Activated B cell treated with CpG ODN at 0.5 μM for 24 hours (primary cell): Measurements from ENCODE around the gene RAD9B. TPM values are rescaled to one million over a fixed set of nuclear protein-coding genes. Genes with fewer than 3 reads are reported as not detected.
"Not testable (repeated sequence)": the region's sequence is repeated elsewhere in the genome, so short reads cannot be mapped to it uniquely, and the experiment has no call there.

Source experiments
- ATAC-seq: fragments of 200-7000 bp; cut with Tn5 transposase; one replicate; pipeline ENCODE4 v1.10.0; 2021; ENCODE audit warnings: low read depth, mild to moderate bottlenecking, moderate library complexity
- CTCF ChIA-PET: fragments of 350-600 bp; sonication (Branson Sonifier 250); formaldehyde crosslinking; loops from one replicate; lab custom pipeline; 2021; ENCODE audit warnings: antibody characterized with exemption; lab: Charles Lee
- POLR2A ChIA-PET: fragments of 350-600 bp; sonication (Branson Sonifier 250); formaldehyde crosslinking; loops from one replicate; lab custom pipeline; 2021; ENCODE audit warnings: antibody characterized with exemption; lab: Charles Lee
- DNase-seq: peaks from one replicate; pipeline ENCODE4 v3.0.0; 2022
- H3K27ac Mint-ChIP-seq: one replicate; pipeline ENCODE4 v1.8.0; 2020; ENCODE audit warnings: mixed read lengths
- H3K27me3 Mint-ChIP-seq: one replicate; pipeline ENCODE4 v1.8.0; 2021; ENCODE audit warnings: mixed read lengths
- H3K36me3 Mint-ChIP-seq: one replicate; pipeline ENCODE4 v1.8.0; 2021; ENCODE audit warnings: low read depth, mixed read lengths
- H3K4me1 Mint-ChIP-seq: one replicate; pipeline ENCODE4 v1.8.0; 2021; ENCODE audit warnings: mixed read lengths
- H3K4me3 Mint-ChIP-seq: one replicate; pipeline ENCODE4 v1.8.0; 2020; ENCODE audit warnings: mild to moderate bottlenecking, mixed read lengths
- H3K9me3 Mint-ChIP-seq: one replicate; pipeline ENCODE4 v1.8.0; 2020; ENCODE audit warnings: mixed read lengths
- intact Hi-C: fragments of 100-400 bp; cut with micrococcal nuclease; formaldehyde crosslinking; loops from one replicate; pipeline ENCODE4 v1.15.1; 2024
- total RNA-seq: library from RNA; stranded (reverse); gene quantifications from 2 replicates; pipeline ENCODE4 v1.2.3, GENCODE V29; 2022
- TF ChIP-seq, protein P1 (sequence below): fragments of 200-600 bp; IDR thresholded peaks from one replicate; pipeline ENCODE4 v1.8.0; 2022; ENCODE audit warnings: antibody characterized with exemption, mild to moderate bottlenecking

Gene RAD9B
- total RNA-seq = 1.2 and 1.3 TPM in 2 replicates

DNA sequence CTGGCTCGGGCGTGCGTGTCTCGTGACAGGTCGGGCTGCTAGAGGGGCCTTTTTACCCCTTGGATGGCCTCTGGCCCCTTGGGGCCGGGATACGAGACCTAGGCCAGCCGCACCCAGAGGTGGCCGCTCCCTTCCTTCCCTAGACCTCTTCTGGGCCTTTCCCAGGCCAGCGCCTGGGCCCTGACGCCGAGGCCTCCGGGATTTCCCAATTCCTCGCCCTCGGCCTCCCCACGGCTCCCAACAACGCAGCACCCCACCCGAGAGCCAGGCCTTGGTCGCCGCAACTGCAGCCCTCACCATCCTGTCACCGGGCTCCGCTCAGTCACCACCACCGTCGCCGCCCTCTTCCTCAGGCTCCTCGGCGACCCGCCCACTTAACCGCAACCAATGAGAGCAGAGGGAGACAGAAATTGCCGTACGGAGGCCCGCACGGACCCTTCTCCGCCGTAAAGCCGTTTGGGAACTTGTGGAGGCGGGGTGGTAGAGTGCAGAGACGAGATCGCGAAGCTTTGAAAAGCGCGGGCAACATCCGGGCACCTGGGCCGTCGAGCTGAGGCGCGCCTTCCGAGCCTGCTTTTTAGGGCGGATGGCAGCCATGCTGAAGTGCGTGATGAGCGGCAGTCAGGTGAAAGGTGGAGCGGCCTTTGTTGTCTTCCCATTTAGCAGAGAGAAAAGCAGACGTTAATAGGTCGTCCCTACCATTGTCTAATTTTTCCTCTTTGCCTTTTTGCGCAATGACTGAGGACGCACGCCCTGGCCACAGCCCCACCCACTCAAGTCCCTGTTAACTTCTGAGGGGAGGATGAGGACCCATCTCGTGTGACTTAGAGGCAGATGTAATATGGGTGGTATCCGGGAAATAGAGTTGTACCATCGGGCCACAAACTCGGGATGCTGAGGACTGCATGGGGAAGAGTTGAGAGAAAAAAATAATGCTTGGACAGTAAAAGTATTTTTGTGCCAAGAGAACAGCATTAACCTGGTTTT, at the start of gene RAD9B, which contains the start of gene VPS29:
RAD9B (plus strand) TSS at position 580 of the 987 bp plus-strand sequence; CDS start at position 587, 7 bp downstream.
VPS29 (minus strand) TSS at position 360 of the 987 bp plus-strand sequence; CDS start at position 300, 60 bp downstream.
- Mint-ChIP-seq H3K4me3 (peak within 1 kb of the TSS; percentile 99), H3K27ac (peak within 1 kb of the TSS; percentile 96), H3K4me1 (peaks cover 36% of the 10 kb centered on the region), H3K36me3 (peaks cover 15% of the 10 kb centered on the region), H3K27me3 (no peaks in the 10 kb centered on the region), H3K9me3 (no peaks in the 10 kb centered on the region)
- DNase-seq (peak; percentile 95), ATAC-seq (peak; percentile 95)
- ChIA-PET CTCF (interaction anchor here (1.0 to 3.2 kb wide), 6 partner anchors 34 to 386 kb away, joined by 3 to 16 read pairs (median 4); partner anchors contain the start of genes ARPC3, FAM216A and GPN3), POLR2A (interaction anchor here (0.6 to 3.2 kb wide), 15 partner anchors 29 to 1025 kb away, joined by 3 to 41 read pairs (median 4); partner anchors contain the start of genes ARPC3, FAM216A, GPN3 and KCTD10)
- TF ChIP-seq, protein P1, sequence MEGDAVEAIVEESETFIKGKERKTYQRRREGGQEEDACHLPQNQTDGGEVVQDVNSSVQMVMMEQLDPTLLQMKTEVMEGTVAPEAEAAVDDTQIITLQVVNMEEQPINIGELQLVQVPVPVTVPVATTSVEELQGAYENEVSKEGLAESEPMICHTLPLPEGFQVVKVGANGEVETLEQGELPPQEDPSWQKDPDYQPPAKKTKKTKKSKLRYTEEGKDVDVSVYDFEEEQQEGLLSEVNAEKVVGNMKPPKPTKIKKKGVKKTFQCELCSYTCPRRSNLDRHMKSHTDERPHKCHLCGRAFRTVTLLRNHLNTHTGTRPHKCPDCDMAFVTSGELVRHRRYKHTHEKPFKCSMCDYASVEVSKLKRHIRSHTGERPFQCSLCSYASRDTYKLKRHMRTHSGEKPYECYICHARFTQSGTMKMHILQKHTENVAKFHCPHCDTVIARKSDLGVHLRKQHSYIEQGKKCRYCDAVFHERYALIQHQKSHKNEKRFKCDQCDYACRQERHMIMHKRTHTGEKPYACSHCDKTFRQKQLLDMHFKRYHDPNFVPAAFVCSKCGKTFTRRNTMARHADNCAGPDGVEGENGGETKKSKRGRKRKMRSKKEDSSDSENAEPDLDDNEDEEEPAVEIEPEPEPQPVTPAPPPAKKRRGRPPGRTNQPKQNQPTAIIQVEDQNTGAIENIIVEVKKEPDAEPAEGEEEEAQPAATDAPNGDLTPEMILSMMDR = no peak
- intact Hi-C loops = loop anchor here (1.0 kb wide), 7 partner anchors 34 to 454 kb away; partner anchors contain the start of genes ANAPC7, ARPC3, ATP2A2 and C12orf76

DNA sequence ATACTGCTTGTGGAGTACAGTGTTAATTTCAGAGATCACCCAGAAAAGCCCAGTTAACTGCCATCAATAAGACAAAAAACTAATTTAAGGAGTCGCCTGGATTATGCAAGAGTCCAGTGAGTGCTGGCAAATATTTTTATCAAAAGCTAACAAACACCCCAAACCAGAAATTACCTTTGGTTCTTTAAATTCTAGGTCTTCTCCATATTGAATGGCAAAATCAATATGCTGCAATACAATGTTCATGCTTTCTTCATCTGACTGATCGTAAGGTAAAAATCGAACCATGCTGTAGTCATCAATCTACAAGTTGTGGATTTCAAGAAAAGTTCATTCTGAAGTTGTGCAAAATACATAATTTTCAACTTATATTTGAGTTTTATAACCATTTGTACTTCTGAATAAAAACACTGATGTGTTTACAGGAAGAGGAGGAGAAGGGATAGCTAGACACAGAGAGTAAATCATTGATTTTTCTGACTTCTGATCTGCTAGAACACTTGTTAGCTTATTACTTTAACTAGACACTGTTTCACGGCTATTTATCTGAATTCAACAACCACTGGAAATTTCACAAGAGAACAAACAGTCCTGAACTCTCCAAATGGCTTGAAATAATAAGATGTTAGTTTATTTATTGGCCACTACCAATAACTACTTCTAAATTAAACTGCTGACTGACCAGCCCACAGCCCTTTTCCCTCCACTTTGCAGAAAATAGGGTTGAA, 48.4 kb upstream of the RAD9B start:
- no peak for DNase-seq
- Mint-ChIP-seq H3K36me3 (peaks cover 37% of the 10 kb centered on the region), H3K4me1 (peaks cover 49% of the 10 kb centered on the region), H3K27me3 (no peaks in the 10 kb centered on the region), H3K9me3 (no peaks in the 10 kb centered on the region), H3K4me3 (no peak overlapping the region), H3K27ac (peak overlapping the region; percentile 19)
- intact Hi-C loops = no loop called here
- ATAC-seq = no peak
- TF ChIP-seq, protein P1 = no peak
- CTCF ChIA-PET = interaction anchor here (0.8 to 2.0 kb wide), 5 partner anchors 15 to 438 kb away, joined by 3 to 10 read pairs (median 6); partner anchors contain the start of gene FAM216A
- POLR2A ChIA-PET = interaction anchor here (0.6 to 3.0 kb wide), 2 partner anchors 15 to 234 kb away, joined by 4 to 16 read pairs; partner anchors contain the start of genes FAM216A and GPN3

DNA sequence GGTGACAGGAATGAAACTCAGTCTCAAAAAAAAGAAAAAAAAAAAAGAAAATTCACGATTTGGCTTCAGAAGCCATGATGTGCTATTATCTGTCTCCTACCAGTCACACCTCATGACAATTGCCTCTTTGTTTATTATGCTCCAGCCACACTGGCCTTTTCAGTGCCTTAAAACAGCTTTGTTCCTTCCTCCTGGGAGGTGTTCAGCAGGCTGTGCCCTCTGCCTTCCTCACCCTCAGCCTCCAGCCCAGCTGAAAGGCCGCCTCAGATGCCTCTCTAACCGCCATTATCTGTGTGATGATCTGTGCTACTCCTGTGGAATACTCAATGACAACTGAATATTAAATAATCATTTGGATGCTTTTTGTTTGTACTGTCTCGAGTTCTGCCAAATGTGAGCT, 43.4 kb upstream of the RAD9B start:
- ATAC-seq = no peak
- Mint-ChIP-seq H3K36me3 (peaks cover 43% of the 10 kb centered on the region), H3K4me1 (peaks cover 33% of the 10 kb centered on the region), H3K27me3 (no peaks in the 10 kb centered on the region), H3K9me3 (no peaks in the 10 kb centered on the region), H3K4me3 (no peak overlapping the region), H3K27ac (peak overlapping the region; percentile 53)
- ChIA-PET CTCF (interaction anchor here (0.6 to 2.0 kb wide), 4 partner anchors 9 to 249 kb away, joined by 3 to 9 read pairs (median 4); partner anchors contain the start of genes ARPC3, FAM216A and GPN3), POLR2A (interaction anchor here (1.9 to 4.6 kb wide), 2 partner anchors 9 to 10 kb away, joined by 9 to 27 read pairs; partner anchors contain the start of genes ARPC3, FAM216A and GPN3)
- TF ChIP-seq, protein P1 = no peak
- intact Hi-C loops = no loop called here
- DNase-seq = no peak

DNA sequence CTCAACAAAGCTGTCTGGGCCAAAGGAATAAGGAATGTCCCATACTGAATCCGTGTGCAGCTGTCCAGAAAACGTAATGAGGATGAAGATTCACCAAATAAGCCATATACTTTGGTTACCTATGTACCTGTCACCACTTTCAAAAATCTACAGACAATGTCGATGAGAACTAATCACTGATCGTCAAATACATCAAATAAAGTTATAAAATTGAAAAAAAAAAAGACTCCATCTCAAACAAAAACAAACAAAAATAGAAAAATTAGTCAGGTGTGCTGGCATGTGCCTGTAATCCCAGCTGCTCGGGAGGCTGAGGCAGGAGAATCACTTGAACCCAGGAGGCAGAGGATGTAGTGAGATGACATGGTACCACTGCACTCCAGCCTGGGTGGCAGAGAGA, 40.9 kb upstream of the RAD9B start:
- H3K4me1 Mint-ChIP-seq = peaks cover 30% of the 10 kb centered on the region
- CTCF ChIA-PET, ATAC-seq, H3K27ac Mint-ChIP-seq, DNase-seq, H3K27me3 Mint-ChIP-seq, intact Hi-C loops, H3K4me3 Mint-ChIP-seq, H3K9me3 Mint-ChIP-seq: not testable (repeated sequence)
- H3K36me3 Mint-ChIP-seq = peaks cover 46% of the 10 kb centered on the region
- POLR2A ChIA-PET = interaction anchor here (0.6 to 3.8 kb wide), 2 partner anchors 11 to 120 kb away, joined by 3 to 15 read pairs; partner anchors contain the start of gene ARPC3

DNA sequence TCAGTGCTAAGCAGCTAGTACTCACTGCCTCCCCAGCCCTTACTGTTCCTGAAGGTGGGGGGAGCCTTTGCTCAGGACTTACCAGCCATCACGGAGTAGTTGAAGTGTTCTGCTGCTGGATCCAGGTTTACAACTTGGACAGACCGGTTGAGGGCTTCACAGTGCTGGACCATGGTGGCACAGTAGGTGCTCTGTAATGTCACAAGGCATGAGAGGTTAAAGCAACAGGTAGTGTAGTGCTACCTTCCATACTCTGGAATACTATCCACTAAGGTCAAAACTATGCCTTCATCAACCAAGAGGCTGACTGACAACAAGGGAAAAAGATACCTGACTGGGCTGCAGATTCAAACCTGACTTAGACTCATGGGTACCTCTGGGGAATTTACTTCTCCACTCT, 37.1 kb upstream of the RAD9B start:
- ATAC-seq (no peak), DNase-seq (no peak)
- H3K27me3 Mint-ChIP-seq = no peaks in the 10 kb centered on the region
- ChIA-PET POLR2A (interaction anchor here (0.5 kb wide), 1 partner anchor 66 kb away, joined by 5 read pairs; no protein-coding TSS in a partner anchor), CTCF (interaction anchor here (1.1 kb wide), 1 partner anchor 135 kb away, joined by 3 read pairs; no protein-coding TSS in a partner anchor)
- H3K36me3 Mint-ChIP-seq = peaks cover 42% of the 10 kb centered on the region
- H3K4me1 Mint-ChIP-seq = peaks cover 36% of the 10 kb centered on the region
- H3K27ac Mint-ChIP-seq = no peak overlapping the region
- intact Hi-C loops = loop anchor here (5.0 kb wide), 2 partner anchors 222 to 277 kb away; partner anchors contain the start of genes HVCN1 and PPP1CC
- H3K4me3 Mint-ChIP-seq = no peak overlapping the region
- no peaks in the 10 kb centered on the region for H3K9me3 Mint-ChIP-seq
- TF ChIP-seq, protein P1 = no peak

DNA sequence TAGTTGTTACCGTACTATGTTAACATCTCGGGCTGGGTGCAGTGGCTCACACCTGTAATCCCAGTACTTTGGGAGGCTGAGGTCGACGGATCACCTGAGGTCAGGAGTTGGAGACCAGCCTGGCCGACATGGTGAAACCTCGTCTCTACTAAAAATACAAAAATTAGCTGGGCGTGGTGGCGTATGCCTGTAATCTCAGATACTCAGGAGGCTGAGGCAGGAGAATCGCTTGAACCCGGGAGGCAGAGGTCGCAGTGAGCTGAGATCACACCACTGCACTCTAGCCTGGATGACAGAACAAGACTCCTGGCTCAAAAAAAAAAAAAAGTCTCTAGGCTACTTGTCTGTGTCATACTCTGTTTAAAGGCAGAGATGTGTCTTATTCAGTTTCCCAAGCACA, 36.4 kb upstream of the RAD9B start:
- CTCF ChIA-PET = interaction anchor here (5.7 kb wide), 1 partner anchor 135 kb away, joined by 52 read pairs; no protein-coding TSS in a partner anchor
- intact Hi-C loops = loop anchor here (5.0 kb wide), 2 partner anchors 222 to 277 kb away; partner anchors contain the start of genes HVCN1 and PPP1CC
- peaks cover 37% of the 10 kb centered on the region for H3K36me3 Mint-ChIP-seq
- H3K27me3 Mint-ChIP-seq, DNase-seq, ATAC-seq, H3K9me3 Mint-ChIP-seq, H3K27ac Mint-ChIP-seq, H3K4me3 Mint-ChIP-seq: not testable (repeated sequence)
- peaks cover 39% of the 10 kb centered on the region for H3K4me1 Mint-ChIP-seq
- POLR2A ChIA-PET = interaction anchor here (0.7 to 2.1 kb wide), 4 partner anchors 15 to 148 kb away, joined by 3 to 15 read pairs (median 4); partner anchors contain the start of genes ARPC3 and TCTN1
